Mammary epithelial cell (primary cell): ENCODE data around the gene GNG8.

ENCODE experiments used
- EZH2 ChIP-seq: IDR thresholded peaks from 2 replicates; pipeline ENCODE4 v1.6.1; 2012; ENCODE audit warnings: low read length, inconsistent platforms, borderline replicate concordance
- TF ChIP-seq, protein P1 (sequence below), 2 donors: IDR thresholded peaks in 1 of 2; conservative IDR thresholded peaks in 1 of 2; 2 replicates each; pipeline ENCODE4 v1.5.1; 2011 to 2012; ENCODE audit warnings: inconsistent platforms in 2 of 2, low read length in 2 of 2, mild to moderate bottlenecking in 2 of 2, control low read depth in 1 of 2, low read depth in 1 of 2; ENCODE audit not compliant: insufficient read depth in 1 of 2; ENCODE audit errors: extremely low read depth in 1 of 2

DNA sequence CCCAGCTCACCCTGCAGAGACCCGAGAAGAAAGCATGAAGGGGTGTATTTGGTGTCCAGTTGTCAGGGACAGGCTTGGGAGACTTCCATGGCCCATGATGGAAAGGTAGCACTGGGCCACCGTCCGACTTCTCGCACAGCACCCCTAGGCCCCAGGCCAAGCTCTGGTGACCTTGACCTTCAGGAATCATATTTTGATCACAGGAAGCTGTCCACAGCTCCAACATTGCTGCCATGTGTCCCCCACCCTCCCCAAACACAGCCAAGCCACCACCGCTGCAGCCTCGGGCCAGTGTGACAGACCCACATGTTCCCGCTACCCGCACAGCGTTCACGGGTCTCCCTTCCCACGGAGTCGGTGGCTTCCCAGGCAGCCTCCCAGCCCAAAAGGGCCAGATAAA lies 10.3 kb downstream of the GNG8 start:
- TF ChIP-seq, protein P1, sequence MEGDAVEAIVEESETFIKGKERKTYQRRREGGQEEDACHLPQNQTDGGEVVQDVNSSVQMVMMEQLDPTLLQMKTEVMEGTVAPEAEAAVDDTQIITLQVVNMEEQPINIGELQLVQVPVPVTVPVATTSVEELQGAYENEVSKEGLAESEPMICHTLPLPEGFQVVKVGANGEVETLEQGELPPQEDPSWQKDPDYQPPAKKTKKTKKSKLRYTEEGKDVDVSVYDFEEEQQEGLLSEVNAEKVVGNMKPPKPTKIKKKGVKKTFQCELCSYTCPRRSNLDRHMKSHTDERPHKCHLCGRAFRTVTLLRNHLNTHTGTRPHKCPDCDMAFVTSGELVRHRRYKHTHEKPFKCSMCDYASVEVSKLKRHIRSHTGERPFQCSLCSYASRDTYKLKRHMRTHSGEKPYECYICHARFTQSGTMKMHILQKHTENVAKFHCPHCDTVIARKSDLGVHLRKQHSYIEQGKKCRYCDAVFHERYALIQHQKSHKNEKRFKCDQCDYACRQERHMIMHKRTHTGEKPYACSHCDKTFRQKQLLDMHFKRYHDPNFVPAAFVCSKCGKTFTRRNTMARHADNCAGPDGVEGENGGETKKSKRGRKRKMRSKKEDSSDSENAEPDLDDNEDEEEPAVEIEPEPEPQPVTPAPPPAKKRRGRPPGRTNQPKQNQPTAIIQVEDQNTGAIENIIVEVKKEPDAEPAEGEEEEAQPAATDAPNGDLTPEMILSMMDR (conservative IDR thresholded peaks at IDR 0.05 in 1 of 2, IDR thresholded peaks at IDR 0.05 in 1 of 2; ENCODE audit: extremely low read depth in 1 of 2, insufficient read depth in 1 of 2, low read depth in 1 of 2, low read length in 2 of 2), result no peak
- no peak for TF ChIP-seq EZH2
